A549 (cell line): ENCODE results near the gene SEMA3E.

Experiments used
- CBX8 ChIP-seq: fragments of 200-600 bp; sonication (generic); IDR thresholded peaks from 2 replicates; pipeline ENCODE4 v1.6.1; 2016
- CHD2 ChIP-seq: fragments of 150-350 bp; IDR thresholded peaks from 2 replicates; pipeline ENCODE4 v1.6.1; 2014; ENCODE audit warnings: low read length; ENCODE audit not compliant: partially characterized antibody
- CTCF ChIP-seq: fragments of >200 bp; sonication (Bioruptor Twin); formaldehyde crosslinking; IDR thresholded peaks from 3 replicates; pipeline ENCODE4 v1.5.1; 2016
- NFE2L2 ChIP-seq: fragments of 150-350 bp; conservative IDR thresholded peaks from 2 replicates; pipeline ENCODE4 v1.6.1; 2014; ENCODE audit warnings: low read length
- NPAS2 ChIP-seq: fragments of 250-450 bp; sonication (Bioruptor Pico); IDR thresholded peaks from 2 replicates; pipeline ENCODE4 v1.8.0; 2022; ENCODE audit warnings: mild to moderate bottlenecking, moderate library complexity, borderline replicate concordance
- SMC3 ChIP-seq: fragments of >200 bp; sonication (Bioruptor Twin); formaldehyde crosslinking; IDR thresholded peaks from 3 replicates; pipeline ENCODE4 v1.6.1; 2018; ENCODE audit warnings: inconsistent platforms
- TP53 ChIP-seq: fragments of 250-450 bp; sonication (Bioruptor Pico); IDR thresholded peaks from 2 replicates; pipeline ENCODE4 v1.5.0; 2021; ENCODE audit warnings: mild to moderate bottlenecking, moderate library complexity
- USF2 ChIP-seq: fragments of 450-650 bp; IDR thresholded peaks from 2 replicates; pipeline ENCODE4 v1.6.1; 2014; ENCODE audit warnings: antibody characterized with exemption
- TF ChIP-seq, protein P1 (sequence below): fragments of 250-450 bp; sonication (Bioruptor Pico); IDR thresholded peaks from 2 replicates; pipeline ENCODE4 v1.5.0; 2021; ENCODE audit warnings: mild to moderate bottlenecking, moderate library complexity, borderline replicate concordance

DNA sequence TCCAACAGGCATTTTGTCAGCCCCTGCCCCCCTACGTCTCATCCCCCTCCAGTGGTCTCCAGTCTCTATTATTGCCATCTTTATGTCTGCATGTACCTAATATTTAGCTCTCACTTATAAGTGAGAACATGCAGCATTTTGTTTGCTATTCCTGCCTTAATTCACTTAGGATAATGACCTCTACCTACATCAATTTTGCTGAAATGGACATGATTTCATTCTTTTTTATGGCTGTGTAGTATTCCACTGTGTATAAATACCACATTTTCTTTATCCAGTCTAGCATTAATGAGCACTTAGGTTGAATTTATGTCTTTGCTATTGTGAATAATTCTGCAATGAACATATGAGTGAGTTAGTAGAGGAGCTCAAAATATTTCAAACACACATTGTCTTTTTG is 229.9 kb downstream of the SEMA3E start:
- TF ChIP-seq CTCF (no peak), CHD2 (no peak), NFE2L2 (no peak), NPAS2 (no peak), USF2 (no peak), SMC3 (no peak), CBX8 (no peak), TP53 (CRISPR knock-in tag) (no peak)
- TF ChIP-seq, protein P1, sequence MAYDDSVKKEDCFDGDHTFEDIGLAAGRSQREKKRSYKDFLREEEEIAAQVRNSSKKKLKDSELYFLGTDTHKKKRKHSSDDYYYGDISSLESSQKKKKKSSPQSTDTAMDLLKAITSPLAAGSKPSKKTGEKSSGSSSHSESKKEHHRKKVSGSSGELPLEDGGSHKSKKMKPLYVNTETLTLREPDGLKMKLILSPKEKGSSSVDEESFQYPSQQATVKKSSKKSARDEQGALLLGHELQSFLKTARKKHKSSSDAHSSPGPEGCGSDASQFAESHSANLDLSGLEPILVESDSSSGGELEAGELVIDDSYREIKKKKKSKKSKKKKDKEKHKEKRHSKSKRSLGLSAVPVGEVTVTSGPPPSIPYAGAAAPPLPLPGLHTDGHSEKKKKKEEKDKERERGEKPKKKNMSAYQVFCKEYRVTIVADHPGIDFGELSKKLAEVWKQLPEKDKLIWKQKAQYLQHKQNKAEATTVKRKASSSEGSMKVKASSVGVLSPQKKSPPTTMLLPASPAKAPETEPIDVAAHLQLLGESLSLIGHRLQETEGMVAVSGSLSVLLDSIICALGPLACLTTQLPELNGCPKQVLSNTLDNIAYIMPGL (CRISPR knock-in tag), result no peak
